ENCODE results near the gene TMEM208.

Gene TMEM208

GRCh38 chr16:67209565-67209964 is 17.4 kb upstream of the TMEM208 start:
- no peak for DNase-seq (ENCODE audit: low read depth in 2 of 2)

GRCh38 chr16:67210069-67210937 is 16.6 kb upstream of the TMEM208 start:
- DNase-seq (ENCODE audit: low read depth in 2 of 2) = no peak

GRCh38 chr16:67211674-67212073 is 15.3 kb upstream of the TMEM208 start:
- no peak for DNase-seq (ENCODE audit: low read depth in 2 of 2)

DNA sequence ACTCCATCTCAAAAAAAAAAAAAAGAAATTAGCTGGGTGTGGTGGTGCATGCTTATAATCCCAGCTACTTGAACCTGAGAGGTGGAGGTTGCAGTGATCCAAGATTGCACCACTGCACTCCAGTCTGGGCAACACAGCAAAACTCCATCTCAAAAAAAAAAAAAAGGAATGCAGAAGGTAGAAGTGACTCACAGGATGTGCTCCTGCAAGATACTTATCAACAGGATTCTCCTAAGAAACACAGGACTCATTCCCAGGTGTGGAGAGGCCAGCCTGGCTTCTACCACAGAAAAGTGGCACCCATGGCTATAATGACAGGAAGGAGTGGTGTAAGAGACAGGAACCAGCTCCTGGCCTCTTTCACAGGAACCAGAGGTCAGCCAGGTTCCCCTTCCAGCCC is 14.2 kb upstream of the TMEM208 start:
- DNase-seq (ENCODE audit: low read depth in 2 of 2) = no peak

DNA sequence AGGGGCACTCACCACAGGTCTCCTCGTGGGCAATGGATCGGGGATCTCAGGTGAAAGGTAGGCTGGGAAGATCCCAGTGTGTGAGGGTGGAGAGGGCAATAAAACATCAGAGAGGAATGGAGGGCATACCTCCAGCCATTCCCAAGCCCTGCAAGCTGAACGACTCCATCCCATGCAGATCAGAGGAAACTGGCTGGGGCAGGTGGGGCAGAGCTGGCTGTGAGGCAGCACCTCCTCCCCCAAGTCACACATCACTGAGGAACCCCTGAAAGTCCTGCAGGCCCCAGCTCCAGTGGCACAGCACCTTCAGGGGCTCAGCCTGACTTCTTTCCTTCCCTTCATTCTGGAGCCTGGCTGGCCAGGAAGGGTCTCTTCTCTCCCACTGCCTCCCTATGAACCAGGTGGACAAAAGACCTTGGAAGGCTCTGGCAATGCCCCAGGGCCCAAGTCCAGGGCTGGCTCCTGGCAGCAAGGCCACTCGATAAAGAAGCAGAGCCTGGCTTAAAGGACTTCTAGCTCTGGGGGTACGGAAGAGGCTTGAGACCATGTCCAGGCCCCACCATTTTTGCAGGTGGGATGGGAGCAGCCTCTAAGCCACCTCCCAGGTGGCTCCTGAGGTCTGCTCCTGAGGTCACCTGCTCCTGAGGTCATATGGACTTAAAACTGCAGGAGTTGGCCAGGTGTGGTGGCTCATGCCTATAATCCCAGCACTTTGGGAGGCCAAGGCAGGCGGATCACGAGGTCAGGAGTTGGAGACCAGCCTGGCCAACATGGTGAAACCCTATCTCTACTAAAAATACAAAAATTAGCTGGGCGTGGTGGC is 13.5 kb upstream of the TMEM208 start:
- DNase-seq (ENCODE audit: low read depth in 2 of 2) = no peak

GRCh38 chr16:67215706-67216105 is 11.2 kb upstream of the TMEM208 start:
- DNase-seq (ENCODE audit: low read depth in 2 of 2) = no peak

DNA sequence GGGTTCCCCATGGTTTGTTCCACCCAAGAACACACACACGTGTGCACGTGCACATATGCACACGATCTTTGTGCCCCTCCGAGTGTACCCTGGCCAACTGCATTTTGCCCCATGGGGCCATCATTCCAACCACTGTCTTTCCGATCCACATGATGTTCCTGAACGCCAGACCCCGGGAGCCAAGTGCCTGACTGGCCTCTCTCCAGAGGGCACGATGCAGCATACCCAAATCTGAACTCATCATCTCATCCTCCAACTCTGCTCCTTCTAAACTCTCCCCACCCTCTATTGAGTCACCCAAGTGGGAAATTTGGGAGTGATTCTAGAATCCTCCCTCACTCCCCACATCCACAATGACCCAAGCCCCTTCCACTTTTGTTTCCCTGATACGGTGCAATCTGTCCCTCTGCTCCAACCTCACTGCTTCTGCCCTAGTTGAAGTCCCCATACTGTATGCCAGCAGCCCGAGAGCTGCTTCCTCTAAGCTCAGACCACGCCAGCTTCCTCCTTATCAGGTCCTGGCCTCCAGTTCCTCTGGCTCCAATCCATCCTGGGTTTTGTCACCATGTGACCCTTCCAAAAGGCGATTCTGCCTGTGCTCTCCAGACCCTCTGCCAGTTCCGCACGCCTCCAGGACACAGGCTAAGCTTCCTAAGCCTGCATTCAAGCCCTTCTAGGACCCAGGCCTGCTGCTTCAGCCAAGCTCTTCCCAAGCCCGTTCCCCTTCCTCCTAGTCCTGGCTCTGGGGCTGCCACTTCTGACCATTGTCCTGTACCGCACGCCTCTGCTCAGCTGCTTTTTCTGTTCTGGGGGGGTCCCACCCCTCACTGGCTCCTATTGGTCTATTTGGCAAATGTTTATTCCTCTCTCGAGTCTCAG is 10.1 kb upstream of the TMEM208 start:
- DNase-seq (ENCODE audit: low read depth in 2 of 2) = no peak

- DNase-seq (ENCODE audit: low read depth in 2 of 2) = no peak
Measured at GRCh38 chr16:67223992-67224391, 2.9 kb upstream of the TMEM208 start.

DNA sequence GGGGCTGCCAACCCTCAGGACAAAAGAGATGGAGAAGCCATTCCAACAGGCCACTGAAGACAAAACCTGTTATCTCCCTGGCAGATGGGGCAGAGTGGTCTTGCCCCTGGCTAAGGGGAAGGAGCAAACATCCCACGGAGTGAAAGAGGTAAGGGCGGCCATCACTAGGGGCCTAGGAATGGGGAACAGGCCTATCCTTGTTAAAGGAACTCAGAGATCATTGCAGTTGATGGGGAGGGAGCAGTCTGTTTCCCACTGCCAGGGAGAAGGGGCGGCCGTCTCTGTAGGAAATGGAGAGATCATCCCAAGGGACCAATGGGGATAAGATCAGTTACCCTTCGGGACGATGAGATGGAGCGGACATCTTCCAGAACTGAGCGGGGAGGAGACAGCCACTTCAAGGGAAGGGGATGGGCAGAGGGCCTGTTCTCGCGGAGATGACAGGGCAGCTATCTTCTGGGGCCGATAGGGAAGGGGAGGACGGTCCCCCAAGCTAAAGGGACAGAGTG is 581 bp upstream of the TMEM208 start:
- no peak for DNase-seq (ENCODE audit: low read depth in 2 of 2)

GRCh38 chr16:67227567-67227921 is 614 bp downstream of the TMEM208 start:
- DNase-seq (ENCODE audit: low read depth in 2 of 2) = no peak

- no peak for DNase-seq (ENCODE audit: low read depth in 2 of 2)
Measured at GRCh38 chr16:67228034-67228785, 1.3 kb downstream of the TMEM208 start.

GRCh38 chr16:67228905-67229304 is 2.0 kb downstream of the TMEM208 start:
- DNase-seq (ENCODE audit: low read depth in 2 of 2) = no peak

DNA sequence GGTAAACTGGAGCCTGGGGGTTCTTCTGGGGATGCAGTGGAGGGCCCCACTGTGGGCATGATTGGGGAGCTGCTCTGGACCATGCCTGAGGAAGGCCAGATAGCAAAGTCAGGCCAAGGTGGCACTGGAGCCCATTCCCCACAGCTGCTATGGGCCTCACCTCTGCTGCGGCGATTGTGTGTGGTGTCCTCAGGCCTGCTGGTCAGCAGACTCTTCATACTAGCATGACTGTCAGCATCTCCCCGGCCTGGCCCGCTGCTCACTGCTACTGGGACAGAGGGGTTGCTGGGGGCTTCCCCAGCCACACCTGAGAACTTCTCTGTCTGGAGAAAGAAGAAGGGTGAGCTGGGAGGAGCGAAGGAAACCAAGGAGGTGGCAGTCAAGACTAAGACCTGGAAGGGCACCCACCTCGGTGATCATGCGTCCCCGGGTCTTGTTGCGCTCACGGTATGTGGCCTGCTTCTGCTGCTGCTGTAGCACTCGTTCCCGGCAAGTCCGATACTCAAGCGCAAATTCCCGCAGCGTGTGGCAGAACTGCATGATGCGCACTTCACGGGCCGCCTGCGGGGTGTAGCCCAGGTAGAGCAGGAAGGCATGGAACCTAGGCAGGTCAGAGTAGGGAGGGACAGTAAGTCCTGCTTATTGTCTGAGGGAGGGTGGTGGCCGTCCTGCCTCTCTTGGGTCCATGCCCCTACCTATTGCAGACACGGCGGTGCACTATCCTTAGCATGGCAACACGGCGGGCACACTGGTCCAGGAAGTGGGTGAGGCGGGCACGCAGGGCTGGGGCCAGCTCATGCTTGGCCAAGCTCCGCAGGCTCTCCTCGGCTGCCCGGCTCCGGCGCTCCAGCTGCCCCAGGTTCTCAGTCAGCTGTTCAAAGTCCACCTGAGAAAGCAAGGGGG is 3.2 kb downstream of the TMEM208 start:
- DNase-seq (ENCODE audit: low read depth in 2 of 2) = no peak

DNA sequence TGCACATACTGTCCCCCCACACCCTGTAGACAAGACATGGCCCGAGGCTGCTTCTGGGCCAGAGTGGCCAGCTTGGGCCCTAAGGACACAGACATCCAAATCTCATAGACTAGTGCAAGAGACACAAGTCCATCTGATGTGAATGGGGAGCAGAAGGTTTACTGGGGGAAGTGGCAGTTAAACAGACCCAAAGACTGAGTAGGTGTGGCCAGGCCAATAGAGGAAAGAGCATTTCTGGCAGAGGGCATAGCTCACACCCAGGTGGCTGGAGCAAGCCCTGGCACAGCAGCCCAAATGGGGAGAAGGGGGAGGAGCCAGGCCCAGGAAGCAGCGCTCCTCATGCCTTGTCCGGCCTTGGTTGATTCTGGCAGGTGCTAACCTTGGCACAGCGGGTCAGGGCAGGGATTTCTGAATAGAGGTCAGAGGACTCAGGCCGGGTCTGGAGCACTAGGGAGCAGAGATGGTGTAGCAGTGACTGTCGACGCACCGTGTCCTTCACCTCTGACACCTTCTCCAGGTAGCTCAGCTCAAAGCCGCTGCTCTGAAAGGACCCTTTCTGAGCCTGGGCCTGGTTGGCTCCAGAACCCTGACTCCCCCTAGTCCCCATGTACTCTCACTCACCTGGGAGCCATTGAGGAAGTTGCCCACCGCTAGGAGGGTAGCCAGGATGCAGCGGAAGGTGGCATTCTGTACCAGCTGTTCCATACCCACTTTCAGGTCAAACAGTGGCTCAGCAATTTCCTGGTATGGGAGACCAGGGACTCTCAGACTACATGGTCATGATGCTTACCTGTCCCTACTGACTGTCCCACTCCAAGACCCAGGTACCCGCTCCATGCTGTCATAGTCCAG is 4.1 kb downstream of the TMEM208 start:
- DNase-seq (ENCODE audit: low read depth in 2 of 2) = no peak

GRCh38 chr16:67233596-67233995 is 6.7 kb downstream of the TMEM208 start:
- DNase-seq (ENCODE audit: low read depth in 2 of 2) = no peak

GRCh38 chr16:67234180-67234597 is 7.3 kb downstream of the TMEM208 start:
- DNase-seq (ENCODE audit: low read depth in 2 of 2) = no peak

DNA sequence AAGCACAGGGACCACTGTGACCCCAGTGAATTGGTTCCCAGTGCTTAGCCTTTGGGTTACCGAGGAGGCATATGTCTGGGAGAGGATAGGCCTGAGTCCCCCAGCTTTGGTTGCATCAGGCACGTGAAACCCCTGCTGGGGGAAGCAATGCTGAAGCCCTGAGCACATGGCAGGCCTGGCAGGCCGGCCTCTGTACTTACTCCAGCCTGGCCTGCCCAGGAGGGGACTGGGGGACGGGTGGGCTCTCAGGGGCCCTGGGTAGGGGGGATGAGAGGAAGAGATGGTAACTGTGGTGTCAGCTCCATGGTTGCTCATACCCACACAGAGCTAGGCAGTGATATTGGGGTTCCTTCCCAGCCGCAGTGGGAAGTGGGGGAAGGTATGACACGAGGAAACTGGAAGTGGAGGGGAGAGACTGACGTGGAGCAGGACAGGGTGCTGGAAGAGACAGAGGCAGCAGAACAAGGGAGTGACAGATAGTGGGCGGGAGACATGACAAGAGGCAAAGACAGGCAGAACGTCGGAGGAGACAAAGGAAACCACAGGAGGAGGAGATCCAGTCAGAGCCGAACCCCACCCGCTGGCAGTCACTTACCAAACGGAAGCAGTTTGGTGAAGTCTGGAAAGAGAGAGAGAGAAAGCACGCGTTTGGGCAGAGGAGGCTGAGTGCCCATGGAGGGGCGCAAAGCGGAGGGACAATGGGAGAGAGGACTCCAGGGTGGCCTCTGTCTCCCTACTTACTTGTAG is 9.1 kb downstream of the TMEM208 start:
- DNase-seq (ENCODE audit: low read depth in 2 of 2) = peak in 1 of 2 donors; percentile 9

All from stimulated activated CD8-positive, alpha-beta memory T cell treated with anti-CD3 and anti-CD28 coated beads, Interleukin-2, amount 100 ng/mL, for 1 hour (primary cell).